Measurements from ENCODE around the gene ATF7.
"Not testable (repeated sequence)": the region's sequence is repeated elsewhere in the genome, so short reads cannot be mapped to it uniquely, and the experiment has no call there.

The ATF7 gene

GRCh38 chr12:53659011-53659551 lies 32.9 kb upstream of the ATF7 start:
- Histone ChIP-seq H3K27me3 (ENCODE audit: control insufficient read depth in 5 of 5, insufficient read depth in 4 of 5, low read length in 5 of 5) (no peaks in the 10 kb centered on the region), H3K4me3 (ENCODE audit: low read depth in 1 of 5, low read length in 5 of 5) (no peak overlapping the region), H3K4me1 (ENCODE audit: control insufficient read depth in 5 of 5, insufficient read depth in 5 of 5, low read length in 5 of 5) (peaks cover 2 to 16% (median 15%) of the 10 kb centered on the region in 5 donors), H3K27ac (ENCODE audit: low read depth, low read length) (peak overlapping the region; percentile 57), H3K9ac (ENCODE audit: low read length in 5 of 5) (peak overlapping the region in 2 of 5 donors; percentile 19 to 53), H3K36me3 (ENCODE audit: control insufficient read depth in 5 of 5, insufficient read depth in 5 of 5, low read length in 5 of 5) (peaks cover 0 to 9% (median 3%) of the 10 kb centered on the region in 5 donors), H3K9me3 (ENCODE audit: control insufficient read depth in 5 of 5, low read length in 5 of 5) (no peaks in the 10 kb centered on the region)

GRCh38 chr12:53657041-53657440 lies 30.9 kb upstream of the ATF7 start:
- no peak overlapping the region for H3K4me3 ChIP-seq (ENCODE audit: low read depth in 1 of 5, low read length in 5 of 5)
- H3K27me3 ChIP-seq (ENCODE audit: control insufficient read depth in 5 of 5, insufficient read depth in 4 of 5, low read length in 5 of 5), result no peaks in the 10 kb centered on the region
- no peak overlapping the region for H3K27ac ChIP-seq (ENCODE audit: low read depth, low read length)
- no peaks in the 10 kb centered on the region for H3K9me3 ChIP-seq (ENCODE audit: control insufficient read depth in 5 of 5, low read length in 5 of 5)
- H3K9ac ChIP-seq (ENCODE audit: low read length in 5 of 5), result no peak overlapping the region
- no peaks in the 10 kb centered on the region for H3K36me3 ChIP-seq (ENCODE audit: control insufficient read depth in 5 of 5, insufficient read depth in 5 of 5, low read length in 5 of 5)
- H3K4me1 ChIP-seq (ENCODE audit: control insufficient read depth in 5 of 5, insufficient read depth in 5 of 5, low read length in 5 of 5), result peaks cover 2 to 16% (median 15%) of the 10 kb centered on the region in 5 donors

DNA sequence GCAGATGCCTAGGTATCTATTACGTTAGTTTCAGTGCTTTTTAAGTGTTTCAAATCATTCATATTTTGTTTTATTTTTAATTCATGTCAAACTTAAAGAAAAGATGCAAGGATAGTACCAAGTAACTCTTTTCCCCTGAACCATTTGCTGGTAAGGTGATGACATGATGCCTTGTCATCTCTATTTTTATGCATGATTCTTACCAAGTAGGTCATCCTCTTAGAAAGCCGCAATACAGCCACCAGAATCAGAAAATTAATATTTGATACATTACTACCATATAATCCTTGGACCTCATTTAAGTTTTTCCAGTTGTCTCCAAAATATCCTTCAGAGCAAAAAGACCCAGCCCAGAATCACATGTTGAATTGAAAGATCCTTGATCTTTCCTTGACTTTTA lies 27.4 kb upstream of the ATF7 start:
- H3K27ac ChIP-seq (ENCODE audit: low read depth, low read length), result no peak overlapping the region

DNA sequence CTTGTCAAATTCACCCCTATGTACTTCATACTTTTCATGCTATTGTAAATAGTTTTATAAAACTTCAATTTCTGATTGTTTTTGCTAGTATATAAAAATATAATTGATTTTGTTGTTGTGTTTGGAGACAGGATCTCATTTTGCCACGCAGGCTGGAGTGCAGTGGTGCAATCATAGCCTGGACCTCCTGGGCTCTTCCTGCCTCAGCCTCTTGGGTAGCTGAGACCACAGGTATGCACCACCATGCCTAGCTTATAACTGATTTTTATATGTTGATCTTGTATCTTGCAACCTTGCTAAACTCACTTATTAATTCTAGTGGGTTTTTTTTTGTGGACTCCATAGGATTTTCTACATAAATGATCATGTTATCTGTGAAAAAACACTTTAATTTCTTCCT lies 26.2 kb upstream of the ATF7 start:
- Histone ChIP-seq H3K4me3 (ENCODE audit: low read depth in 1 of 5, low read length in 5 of 5) (no peak overlapping the region), H3K4me1 (ENCODE audit: control insufficient read depth in 5 of 5, insufficient read depth in 5 of 5, low read length in 5 of 5) (peaks cover 0 to 9% (median 0%) of the 10 kb centered on the region in 5 donors), H3K27ac (ENCODE audit: low read depth, low read length) (no peak overlapping the region), H3K36me3 (ENCODE audit: control insufficient read depth in 5 of 5, insufficient read depth in 5 of 5, low read length in 5 of 5) (no peaks in the 10 kb centered on the region), H3K9me3 (ENCODE audit: control insufficient read depth in 5 of 5, low read length in 5 of 5) (no peaks in the 10 kb centered on the region), H3K27me3 (ENCODE audit: control insufficient read depth in 5 of 5, insufficient read depth in 4 of 5, low read length in 5 of 5) (no peaks in the 10 kb centered on the region), H3K9ac (ENCODE audit: low read length in 5 of 5) (no peak overlapping the region)

More for the DNA sequence above, 27.4 kb upstream of the ATF7 start:
- Histone ChIP-seq H3K9ac (ENCODE audit: low read length in 5 of 5) (no peak overlapping the region), H3K4me3 (ENCODE audit: low read depth in 1 of 5, low read length in 5 of 5) (no peak overlapping the region), H3K36me3 (ENCODE audit: control insufficient read depth in 5 of 5, insufficient read depth in 5 of 5, low read length in 5 of 5) (no peaks in the 10 kb centered on the region), H3K27me3 (ENCODE audit: control insufficient read depth in 5 of 5, insufficient read depth in 4 of 5, low read length in 5 of 5) (no peaks in the 10 kb centered on the region), H3K9me3 (ENCODE audit: control insufficient read depth in 5 of 5, low read length in 5 of 5) (no peaks in the 10 kb centered on the region), H3K4me1 (ENCODE audit: control insufficient read depth in 5 of 5, insufficient read depth in 5 of 5, low read length in 5 of 5) (peaks cover 0 to 9% (median 4%) of the 10 kb centered on the region in 5 donors)

DNA sequence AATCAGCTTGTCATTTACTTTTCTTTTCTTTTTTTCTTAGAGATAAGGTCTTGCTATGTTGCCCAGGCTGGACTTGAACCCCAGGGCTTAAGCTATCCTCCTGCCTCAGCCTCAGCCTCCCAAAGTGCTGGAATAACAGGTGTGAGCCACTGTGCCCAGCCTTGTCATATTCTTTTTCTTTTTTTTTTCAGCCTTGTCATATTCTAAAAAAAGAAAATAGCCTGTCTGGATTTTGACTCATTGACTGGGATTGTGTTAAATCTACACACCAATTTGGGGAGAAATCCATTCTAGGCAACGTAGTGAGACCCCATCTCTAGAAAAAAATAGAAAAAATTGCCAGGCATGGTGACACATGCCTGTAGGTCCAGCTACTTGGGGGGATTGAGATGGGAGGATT lies 25.6 kb upstream of the ATF7 start:
- no peaks in the 10 kb centered on the region for H3K27me3 ChIP-seq (ENCODE audit: control insufficient read depth in 5 of 5, insufficient read depth in 4 of 5, low read length in 5 of 5)
- no peak overlapping the region for H3K27ac ChIP-seq (ENCODE audit: low read depth, low read length)
- peaks cover 0 to 9% (median 0%) of the 10 kb centered on the region in 5 donors for H3K4me1 ChIP-seq (ENCODE audit: control insufficient read depth in 5 of 5, insufficient read depth in 5 of 5, low read length in 5 of 5)
- H3K4me3 ChIP-seq (ENCODE audit: low read depth in 1 of 5, low read length in 5 of 5), result no peak overlapping the region
- H3K9me3 ChIP-seq (ENCODE audit: control insufficient read depth in 5 of 5, low read length in 5 of 5), result no peaks in the 10 kb centered on the region
- H3K9ac ChIP-seq (ENCODE audit: low read length in 5 of 5), result no peak overlapping the region
- no peaks in the 10 kb centered on the region for H3K36me3 ChIP-seq (ENCODE audit: control insufficient read depth in 5 of 5, insufficient read depth in 5 of 5, low read length in 5 of 5)

GRCh38 chr12:53646300-53646699 lies 20.1 kb upstream of the ATF7 start:
- H3K4me1 ChIP-seq (ENCODE audit: control insufficient read depth in 5 of 5, insufficient read depth in 5 of 5, low read length in 5 of 5); H3K27ac ChIP-seq (ENCODE audit: low read depth, low read length); H3K9me3 ChIP-seq (ENCODE audit: control insufficient read depth in 5 of 5, low read length in 5 of 5); H3K4me3 ChIP-seq (ENCODE audit: low read depth in 1 of 5, low read length in 5 of 5); H3K9ac ChIP-seq (ENCODE audit: low read length in 5 of 5); H3K36me3 ChIP-seq (ENCODE audit: control insufficient read depth in 5 of 5, insufficient read depth in 5 of 5, low read length in 5 of 5); H3K27me3 ChIP-seq (ENCODE audit: control insufficient read depth in 5 of 5, insufficient read depth in 4 of 5, low read length in 5 of 5): not testable (repeated sequence)

GRCh38 chr12:53645165-53645564 lies 19.0 kb upstream of the ATF7 start:
- H3K36me3 ChIP-seq (ENCODE audit: control insufficient read depth in 5 of 5, insufficient read depth in 5 of 5, low read length in 5 of 5), result no peaks in the 10 kb centered on the region
- no peak overlapping the region for H3K9ac ChIP-seq (ENCODE audit: low read length in 5 of 5)
- H3K27ac ChIP-seq (ENCODE audit: low read depth, low read length), result no peak overlapping the region
- H3K4me1 ChIP-seq (ENCODE audit: control insufficient read depth in 5 of 5, insufficient read depth in 5 of 5, low read length in 5 of 5), result peaks cover 0 to 9% (median 0%) of the 10 kb centered on the region in 5 donors
- H3K27me3 ChIP-seq (ENCODE audit: control insufficient read depth in 5 of 5, insufficient read depth in 4 of 5, low read length in 5 of 5), result no peaks in the 10 kb centered on the region
- H3K9me3 ChIP-seq (ENCODE audit: control insufficient read depth in 5 of 5, low read length in 5 of 5), result no peaks in the 10 kb centered on the region
- no peak overlapping the region for H3K4me3 ChIP-seq (ENCODE audit: low read depth in 1 of 5, low read length in 5 of 5)

- Histone ChIP-seq H3K27ac (ENCODE audit: low read depth, low read length) (no peak overlapping the region), H3K9me3 (ENCODE audit: control insufficient read depth in 5 of 5, low read length in 5 of 5) (no peaks in the 10 kb centered on the region), H3K4me1 (ENCODE audit: control insufficient read depth in 5 of 5, insufficient read depth in 5 of 5, low read length in 5 of 5) (peaks cover 0 to 4% (median 0%) of the 10 kb centered on the region in 5 donors), H3K36me3 (ENCODE audit: control insufficient read depth in 5 of 5, insufficient read depth in 5 of 5, low read length in 5 of 5) (no peaks in the 10 kb centered on the region), H3K9ac (ENCODE audit: low read length in 5 of 5) (no peak overlapping the region), H3K4me3 (ENCODE audit: low read depth in 1 of 5, low read length in 5 of 5) (no peak overlapping the region), H3K27me3 (ENCODE audit: control insufficient read depth in 5 of 5, insufficient read depth in 4 of 5, low read length in 5 of 5) (no peaks in the 10 kb centered on the region)
Measured at GRCh38 chr12:53644133-53644532, 18.0 kb upstream of the ATF7 start.

DNA sequence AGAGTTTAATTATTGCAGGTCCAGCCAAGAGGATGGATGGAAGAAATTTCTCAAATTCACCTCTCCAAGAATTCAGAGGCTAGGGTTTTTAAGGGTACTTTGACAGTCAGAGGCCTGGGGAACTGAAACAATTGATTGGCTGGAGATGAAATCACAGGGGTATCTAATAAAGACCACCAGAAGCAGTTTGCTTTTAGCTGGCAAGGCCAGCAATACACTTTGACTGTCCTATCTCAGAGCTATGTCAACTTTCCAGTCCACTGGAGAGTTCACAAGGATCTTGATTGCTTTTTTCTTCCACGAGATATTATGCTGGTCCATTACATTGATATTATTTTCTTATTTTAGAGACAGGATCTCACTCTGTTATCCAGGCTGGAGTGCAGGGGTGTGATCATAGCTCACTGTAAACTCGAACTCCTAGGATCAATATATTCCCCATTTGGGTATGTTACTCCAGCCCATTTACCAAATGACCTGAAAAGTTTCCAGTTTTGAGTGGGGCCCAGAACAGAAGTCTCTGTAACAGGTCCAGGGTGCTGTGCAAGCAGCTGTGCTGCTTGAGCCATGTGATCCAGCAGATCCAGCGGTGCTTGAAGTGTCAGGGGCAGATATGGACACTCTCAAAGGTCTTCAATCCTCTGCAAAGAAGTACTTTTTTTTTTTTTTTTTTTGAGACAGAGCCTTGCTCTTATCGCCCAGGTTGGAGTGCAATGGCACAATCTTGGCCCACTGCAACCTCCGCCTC lies 17.2 kb upstream of the ATF7 start:
- H3K4me3 ChIP-seq (ENCODE audit: low read depth in 1 of 5, low read length in 5 of 5), result no peak overlapping the region
- no peaks in the 10 kb centered on the region for H3K9me3 ChIP-seq (ENCODE audit: control insufficient read depth in 5 of 5, low read length in 5 of 5)

DNA sequence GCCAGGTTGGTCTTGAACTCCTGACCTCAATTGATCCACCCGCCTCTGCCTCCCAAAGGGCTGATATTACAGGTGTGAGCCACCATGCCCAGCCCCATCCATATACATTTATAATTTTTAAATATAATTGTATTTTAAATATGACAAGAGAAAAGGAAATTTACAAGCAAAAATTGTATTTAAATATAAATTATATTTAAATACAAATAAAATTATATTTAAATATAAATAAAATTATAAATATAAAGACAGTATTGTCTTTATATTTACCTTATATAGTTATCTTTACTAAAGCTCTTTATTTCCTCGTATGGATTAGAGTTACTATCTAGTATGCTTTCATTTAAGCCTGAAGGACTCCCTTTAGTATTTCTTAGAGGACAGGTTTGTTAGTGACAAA lies 11.9 kb upstream of the ATF7 start:
- no peak overlapping the region for H3K9ac ChIP-seq (ENCODE audit: low read length in 5 of 5)
- H3K36me3 ChIP-seq (ENCODE audit: control insufficient read depth in 5 of 5, insufficient read depth in 5 of 5, low read length in 5 of 5), result no peaks in the 10 kb centered on the region
- no peaks in the 10 kb centered on the region for H3K27me3 ChIP-seq (ENCODE audit: control insufficient read depth in 5 of 5, insufficient read depth in 4 of 5, low read length in 5 of 5)
- no peak overlapping the region for H3K27ac ChIP-seq (ENCODE audit: low read depth, low read length)
- H3K9me3 ChIP-seq (ENCODE audit: control insufficient read depth in 5 of 5, low read length in 5 of 5), result no peaks in the 10 kb centered on the region
- no peak overlapping the region for H3K4me3 ChIP-seq (ENCODE audit: low read depth in 1 of 5, low read length in 5 of 5)
- no peaks in the 10 kb centered on the region for H3K4me1 ChIP-seq (ENCODE audit: control insufficient read depth in 5 of 5, insufficient read depth in 5 of 5, low read length in 5 of 5)

More for the DNA sequence above, 17.2 kb upstream of the ATF7 start:
- no peaks in the 10 kb centered on the region for H3K27me3 ChIP-seq (ENCODE audit: control insufficient read depth in 5 of 5, insufficient read depth in 4 of 5, low read length in 5 of 5)
- H3K4me1 ChIP-seq (ENCODE audit: control insufficient read depth in 5 of 5, insufficient read depth in 5 of 5, low read length in 5 of 5), result no peaks in the 10 kb centered on the region
- H3K27ac ChIP-seq (ENCODE audit: low read depth, low read length), result no peak overlapping the region
- H3K36me3 ChIP-seq (ENCODE audit: control insufficient read depth in 5 of 5, insufficient read depth in 5 of 5, low read length in 5 of 5), result no peaks in the 10 kb centered on the region
- no peak overlapping the region for H3K9ac ChIP-seq (ENCODE audit: low read length in 5 of 5)
